Vagina (tissue), 2 donors: Measurements from ENCODE around the gene RPTOR.

Source experiments
- CTCF ChIP-seq, 3 experiments: fragments of 450-650 bp in 2 of 3; fragments of 200-600 bp in 1 of 3; sonication (generic) in 1 of 3; IDR thresholded peaks; one replicate each; pipeline ENCODE4 v1.5.1; 2017 to 2019; ENCODE audit warnings: antibody characterized with exemption in 3 of 3, mild to moderate bottlenecking in 2 of 3, moderate library complexity in 2 of 3
- POLR2A ChIP-seq, 2 donors: fragments of 450-650 bp; IDR thresholded peaks; one replicate each; pipeline ENCODE4 v1.6.1; 2017; ENCODE audit warnings: antibody characterized with exemption in 2 of 2, mild to moderate bottlenecking in 2 of 2, moderate library complexity in 2 of 2
- POLR2AphosphoS5 ChIP-seq, 2 donors: sonication (generic); formaldehyde crosslinking; IDR thresholded peaks; one replicate each; pipeline ENCODE4 v1.9.0; 2017; ENCODE audit warnings: antibody characterized with exemption in 2 of 2, mild to moderate bottlenecking in 2 of 2, low read depth in 1 of 2; ENCODE audit not compliant: insufficient read depth in 1 of 2

GRCh38 chr17:80696964-80697363 lies 152.3 kb downstream of the RPTOR start:
- no peak for TF ChIP-seq CTCF (IDR thresholded peaks at IDR 0.05)
- TF ChIP-seq POLR2A (IDR thresholded peaks at IDR 0.05), result no peak
- TF ChIP-seq POLR2AphosphoS5 (IDR thresholded peaks at IDR 0.05; ENCODE audit: insufficient read depth in 1 of 2, low read depth in 1 of 2), result no peak
